Measurements from ENCODE around the gene MEGF11. TPM values are rescaled to one million over a fixed set of nuclear protein-coding genes. Genes with fewer than 3 reads are reported as not detected.

The MEGF11 gene
- total RNA-seq, 1 experiment from 2014 or later: 2.3 TPM

DNA sequence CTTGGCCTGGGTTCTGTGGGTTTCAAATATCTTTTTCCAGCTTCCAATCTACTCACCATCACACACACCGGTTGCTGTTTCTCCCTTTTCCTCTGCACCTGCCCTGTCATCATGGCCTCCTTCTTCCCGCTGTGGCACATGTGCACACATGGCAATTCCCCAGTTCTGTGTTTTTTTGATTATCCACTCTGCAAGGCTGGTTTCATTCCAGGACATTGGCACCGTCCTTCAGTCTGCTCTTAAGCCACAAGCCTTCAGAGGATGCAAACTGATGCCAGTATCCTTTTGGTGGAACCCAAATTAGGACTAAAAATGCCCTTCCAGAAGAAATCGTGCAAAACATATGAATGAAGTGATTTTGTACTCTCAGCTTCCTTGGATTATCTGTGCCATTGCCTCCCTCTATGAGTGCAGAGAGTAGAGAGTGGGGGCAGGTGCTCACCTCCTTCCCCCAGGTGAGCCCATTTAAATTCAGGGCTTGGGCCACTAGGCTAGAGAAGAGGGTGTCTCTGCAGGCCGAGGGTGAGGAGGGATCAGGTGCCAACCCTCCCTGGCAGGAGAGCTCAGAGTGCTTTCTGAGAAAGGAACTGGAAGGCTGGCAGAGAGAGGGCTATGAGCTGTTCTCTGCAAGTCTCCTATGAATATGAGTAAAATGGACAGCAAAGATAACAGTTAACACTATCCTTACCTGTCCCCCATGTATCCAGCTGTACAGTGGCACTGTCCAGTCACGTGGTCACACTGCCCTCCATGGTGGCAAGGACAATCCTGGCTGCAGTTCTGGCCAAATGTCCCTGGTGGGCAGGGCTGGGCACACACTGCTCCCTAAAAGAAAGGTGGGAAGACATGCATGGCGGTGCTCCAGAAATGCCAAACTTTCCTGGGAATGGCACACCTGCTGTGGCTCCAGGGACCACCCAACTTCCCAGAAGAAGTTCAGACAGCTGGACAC, 283.4 kb downstream of the MEGF11 start (continued):
- TF ChIP-seq ZBTB33 (IDR thresholded peaks at IDR 0.05; ENCODE audit: extremely low read depth, insufficient replicate concordance, low read length): no peak
- no peak for TF ChIP-seq POLR2A (IDR thresholded peaks at IDR 0.05; ENCODE audit: borderline replicate concordance, extremely low read depth, insufficient read depth, insufficient read length)
- TF ChIP-seq ZFX (IDR thresholded peaks at IDR 0.05): no peak
- no peak for TF ChIP-seq CEBPB (IDR thresholded peaks at IDR 0.05; ENCODE audit: low read depth)
- no peak for TF ChIP-seq MAX (IDR thresholded peaks at IDR 0.05)
- no peak for TF ChIP-seq EZH2phosphoT487 (IDR thresholded peaks at IDR 0.05; ENCODE audit: borderline replicate concordance)
- no peak for TF ChIP-seq SP1 (IDR thresholded peaks at IDR 0.05; ENCODE audit: low read depth)
- TF ChIP-seq, protein P1, sequence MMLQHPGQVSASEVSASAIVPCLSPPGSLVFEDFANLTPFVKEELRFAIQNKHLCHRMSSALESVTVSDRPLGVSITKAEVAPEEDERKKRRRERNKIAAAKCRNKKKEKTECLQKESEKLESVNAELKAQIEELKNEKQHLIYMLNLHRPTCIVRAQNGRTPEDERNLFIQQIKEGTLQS (IDR thresholded peaks at IDR 0.05): no peak
- TF ChIP-seq CBX3 (IDR thresholded peaks at IDR 0.05; ENCODE audit: low read depth): no peak
- no peak for TF ChIP-seq FOSL1 (IDR thresholded peaks at IDR 0.05; ENCODE audit: low read depth)
- no peak for TF ChIP-seq YY1 (IDR thresholded peaks at IDR 0.05; ENCODE audit: extremely low read depth, insufficient replicate concordance, low read depth, low read length)
- no peak for TF ChIP-seq JUND (IDR thresholded peaks at IDR 0.05)
- TF ChIP-seq SIN3A (IDR thresholded peaks at IDR 0.05; ENCODE audit: low read depth): no peak
- no peak for TF ChIP-seq POLR2AphosphoS5 (IDR thresholded peaks at IDR 0.05; ENCODE audit: low read depth, low read length)
